Measurements from ENCODE around the gene MCM5.

DNA sequence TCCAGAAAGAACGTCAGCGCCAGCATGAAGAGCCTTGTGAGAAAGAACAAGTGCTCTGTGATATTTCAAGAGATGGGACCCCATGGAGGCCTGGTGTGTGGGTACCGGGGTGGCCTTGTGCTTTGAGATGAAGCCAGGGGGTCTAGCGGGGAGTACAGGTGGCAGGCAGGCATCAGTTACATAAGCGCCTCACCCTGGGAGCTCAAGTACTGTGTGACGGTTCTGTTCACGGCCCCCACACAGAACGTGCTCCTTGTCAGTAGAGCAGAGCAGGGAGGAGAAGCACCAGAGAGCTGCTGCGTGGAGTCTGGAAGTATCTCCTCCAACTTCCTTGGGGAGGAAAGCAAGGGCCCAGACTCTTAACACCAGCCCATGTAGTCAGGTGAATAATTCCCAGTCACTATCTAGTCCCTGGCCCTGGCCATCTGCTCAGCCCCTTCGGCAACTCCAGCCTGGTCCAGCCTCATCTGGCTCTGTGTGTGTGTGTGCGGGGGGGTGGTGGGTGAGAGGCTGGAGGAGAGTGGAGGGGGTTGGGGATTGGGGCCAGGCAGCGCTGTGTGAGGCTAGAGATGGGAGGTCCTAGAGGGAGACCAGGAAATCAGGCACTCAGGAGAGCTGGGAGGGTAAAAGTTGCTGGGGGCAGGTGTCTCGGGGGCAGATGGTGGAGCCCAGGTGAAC is 32.4 kb downstream of the MCM5 start:
- TF ChIP-seq CTCF (IDR thresholded peaks at IDR 0.05): no peak
- TF ChIP-seq POLR2A (IDR thresholded peaks at IDR 0.05): no peak
